ENCODE data around the gene USO1. TPM values are rescaled to one million over a fixed set of nuclear protein-coding genes. Genes with fewer than 3 reads are reported as not detected.
A peak's percentile ranks its signal among the peaks of the same experiment; 100 is the strongest.

USO1 gene
- total and polyA plus RNA-seq, 9 of the 15 experiments (the other 6 are each of a cell fraction or from before 2014, with no cell fraction given) = 19.3 to 97.8 (median 48.5) TPM

DNA sequence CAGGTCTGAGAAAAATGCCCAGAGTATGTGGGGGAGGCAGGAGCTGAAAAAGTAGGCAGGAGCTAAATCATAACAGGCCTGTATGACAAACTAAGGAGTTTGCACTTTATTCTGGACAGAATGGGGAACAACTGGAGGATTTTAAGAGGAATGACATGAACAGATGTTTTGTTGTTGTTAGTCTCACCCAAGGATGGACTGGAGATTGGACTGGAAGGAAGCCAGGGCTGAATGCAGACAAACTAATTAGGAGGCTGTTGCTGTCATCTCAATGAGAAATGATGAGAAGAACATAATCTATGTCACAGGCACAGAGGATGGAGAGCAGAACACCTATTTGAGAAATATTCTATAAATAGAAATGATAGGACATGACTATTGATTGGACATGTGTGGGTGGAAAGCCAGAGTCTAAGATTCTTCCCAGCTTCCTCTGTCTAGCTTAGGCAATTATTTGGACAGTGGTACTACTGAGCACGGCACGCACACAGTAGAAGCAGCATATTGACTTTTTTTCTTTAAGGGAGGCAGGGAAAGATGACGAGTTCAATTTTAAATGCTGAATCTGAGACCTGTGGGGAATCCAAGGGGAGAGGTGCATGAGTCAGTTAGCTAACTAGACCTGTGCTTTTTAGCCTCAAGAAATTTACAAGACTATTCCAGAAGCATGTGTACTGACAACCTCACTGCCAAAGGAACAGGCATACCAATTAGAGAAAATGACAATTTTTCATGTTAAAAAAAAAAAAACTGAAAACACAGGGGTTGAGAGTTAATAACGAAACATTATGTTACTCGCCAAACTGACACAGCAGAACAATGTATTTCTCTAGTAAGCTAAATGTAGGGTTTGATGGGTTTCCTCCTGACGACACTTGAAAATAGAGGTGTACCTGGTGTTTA lies 963 bp upstream of the USO1 start (continued):
- TF ChIP-seq, protein P1, sequence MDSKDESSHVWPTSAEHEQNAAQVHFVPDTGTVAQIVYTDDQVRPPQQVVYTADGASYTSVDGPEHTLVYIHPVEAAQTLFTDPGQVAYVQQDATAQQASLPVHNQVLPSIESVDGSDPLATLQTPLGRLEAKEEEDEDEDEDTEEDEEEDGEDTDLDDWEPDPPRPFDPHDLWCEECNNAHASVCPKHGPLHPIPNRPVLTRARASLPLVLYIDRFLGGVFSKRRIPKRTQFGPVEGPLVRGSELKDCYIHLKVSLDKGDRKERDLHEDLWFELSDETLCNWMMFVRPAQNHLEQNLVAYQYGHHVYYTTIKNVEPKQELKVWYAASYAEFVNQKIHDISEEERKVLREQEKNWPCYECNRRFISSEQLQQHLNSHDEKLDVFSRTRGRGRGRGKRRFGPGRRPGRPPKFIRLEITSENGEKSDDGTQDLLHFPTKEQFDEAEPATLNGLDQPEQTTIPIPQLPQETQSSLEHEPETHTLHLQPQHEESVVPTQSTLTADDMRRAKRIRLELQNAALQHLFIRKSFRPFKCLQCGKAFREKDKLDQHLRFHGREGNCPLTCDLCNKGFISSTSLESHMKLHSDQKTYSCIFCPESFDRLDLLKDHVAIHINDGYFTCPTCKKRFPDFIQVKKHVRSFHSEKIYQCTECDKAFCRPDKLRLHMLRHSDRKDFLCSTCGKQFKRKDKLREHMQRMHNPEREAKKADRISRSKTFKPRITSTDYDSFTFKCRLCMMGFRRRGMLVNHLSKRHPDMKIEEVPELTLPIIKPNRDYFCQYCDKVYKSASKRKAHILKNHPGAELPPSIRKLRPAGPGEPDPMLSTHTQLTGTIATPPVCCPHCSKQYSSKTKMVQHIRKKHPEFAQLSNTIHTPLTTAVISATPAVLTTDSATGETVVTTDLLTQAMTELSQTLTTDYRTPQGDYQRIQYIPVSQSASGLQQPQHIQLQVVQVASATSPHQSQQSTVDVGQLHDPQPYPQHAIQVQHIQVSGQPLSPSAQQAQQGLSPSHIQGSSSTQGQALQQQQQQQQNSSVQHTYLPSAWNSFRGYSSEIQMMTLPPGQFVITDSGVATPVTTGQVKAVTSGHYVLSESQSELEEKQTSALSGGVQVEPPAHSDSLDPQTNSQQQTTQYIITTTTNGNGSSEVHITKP (IDR thresholded peaks at IDR 0.05; ENCODE audit: partially characterized antibody) = peak; percentile 57
- TF ChIP-seq MEF2A (IDR thresholded peaks at IDR 0.05; ENCODE audit: control insufficient read depth, low read depth, low read length) (peak; percentile 2; the same call in 1 of the 2 replicates), GATAD2A (IDR thresholded peaks at IDR 0.05) (peak; percentile 46; the same call in 1 of the 2 replicates), BHLHE40 (IDR thresholded peaks at IDR 0.05; ENCODE audit: low read length) (no peak), NFIC (IDR thresholded peaks at IDR 0.05) (peak; percentile 39), C11orf30 (IDR thresholded peaks at IDR 0.05; ENCODE audit: low read depth) (peak; percentile 14; the same call in 1 of the 2 replicates), ZNF384 (IDR thresholded peaks at IDR 0.05; ENCODE audit: low read depth, low read length) (no peak; the same call in 1 of the 2 replicates), CHD1 (IDR thresholded peaks at IDR 0.05; ENCODE audit: low read length) (peak; percentile 62), FOXA3 (CRISPR knock-in tag; conservative IDR thresholded peaks at IDR 0.05 in 1 of 2, IDR thresholded peaks at IDR 0.05 in 1 of 2) (peak in 1 of 2 experiments; percentile 45; a peak in 1 of 4 replicates), ZNF124 (CRISPR knock-in tag; IDR thresholded peaks at IDR 0.05) (no peak)
- TF ChIP-seq, protein P2, sequence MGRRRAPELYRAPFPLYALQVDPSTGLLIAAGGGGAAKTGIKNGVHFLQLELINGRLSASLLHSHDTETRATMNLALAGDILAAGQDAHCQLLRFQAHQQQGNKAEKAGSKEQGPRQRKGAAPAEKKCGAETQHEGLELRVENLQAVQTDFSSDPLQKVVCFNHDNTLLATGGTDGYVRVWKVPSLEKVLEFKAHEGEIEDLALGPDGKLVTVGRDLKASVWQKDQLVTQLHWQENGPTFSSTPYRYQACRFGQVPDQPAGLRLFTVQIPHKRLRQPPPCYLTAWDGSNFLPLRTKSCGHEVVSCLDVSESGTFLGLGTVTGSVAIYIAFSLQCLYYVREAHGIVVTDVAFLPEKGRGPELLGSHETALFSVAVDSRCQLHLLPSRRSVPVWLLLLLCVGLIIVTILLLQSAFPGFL (CRISPR knock-in tag; IDR thresholded peaks at IDR 0.05) = 0 out of 2 replicates have a peak, but pooled peaks have one; percentile 28
- TF ChIP-seq, protein P3, sequence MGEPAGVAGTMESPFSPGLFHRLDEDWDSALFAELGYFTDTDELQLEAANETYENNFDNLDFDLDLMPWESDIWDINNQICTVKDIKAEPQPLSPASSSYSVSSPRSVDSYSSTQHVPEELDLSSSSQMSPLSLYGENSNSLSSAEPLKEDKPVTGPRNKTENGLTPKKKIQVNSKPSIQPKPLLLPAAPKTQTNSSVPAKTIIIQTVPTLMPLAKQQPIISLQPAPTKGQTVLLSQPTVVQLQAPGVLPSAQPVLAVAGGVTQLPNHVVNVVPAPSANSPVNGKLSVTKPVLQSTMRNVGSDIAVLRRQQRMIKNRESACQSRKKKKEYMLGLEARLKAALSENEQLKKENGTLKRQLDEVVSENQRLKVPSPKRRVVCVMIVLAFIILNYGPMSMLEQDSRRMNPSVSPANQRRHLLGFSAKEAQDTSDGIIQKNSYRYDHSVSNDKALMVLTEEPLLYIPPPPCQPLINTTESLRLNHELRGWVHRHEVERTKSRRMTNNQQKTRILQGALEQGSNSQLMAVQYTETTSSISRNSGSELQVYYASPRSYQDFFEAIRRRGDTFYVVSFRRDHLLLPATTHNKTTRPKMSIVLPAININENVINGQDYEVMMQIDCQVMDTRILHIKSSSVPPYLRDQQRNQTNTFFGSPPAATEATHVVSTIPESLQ (CRISPR knock-in tag; IDR thresholded peaks at IDR 0.05) = 0 out of 2 replicates have a peak, but pooled peaks have one; percentile 86
